BLaER1 (cell line): ENCODE data around the gene SPAG8.

Experiments
- H3K27ac ChIP-seq: shearing (Covaris generic); formaldehyde crosslinking; 2 replicates; pipeline ENCODE4 v1.8.1; 2022
- H3K27me3 ChIP-seq: shearing (Covaris generic); formaldehyde crosslinking; 2 replicates; pipeline ENCODE4 v1.8.1; 2022
- H3K36me3 ChIP-seq: shearing (Covaris generic); formaldehyde crosslinking; 2 replicates; pipeline ENCODE4 v1.8.1; 2022
- H3K4me1 ChIP-seq: shearing (Covaris generic); formaldehyde crosslinking; 2 replicates; pipeline ENCODE4 v1.8.1; 2022
- H3K4me2 ChIP-seq: shearing (Covaris generic); formaldehyde crosslinking; 2 replicates; pipeline ENCODE4 v1.8.1; 2022
- H3K4me3 ChIP-seq: shearing (Covaris generic); formaldehyde crosslinking; 2 replicates; pipeline ENCODE4 v1.8.1; 2022
- H3K9ac ChIP-seq: shearing (Covaris generic); formaldehyde crosslinking; 2 replicates; pipeline ENCODE4 v1.8.1; 2022
- H3K9me3 ChIP-seq: shearing (Covaris generic); formaldehyde crosslinking; 2 replicates; pipeline ENCODE4 v1.8.1; 2022
- H4K20me1 ChIP-seq: shearing (Covaris generic); formaldehyde crosslinking; 2 replicates; pipeline ENCODE4 v1.8.1; 2022
- Cebpa-rat ChIP-seq: shearing (Covaris generic); IDR thresholded peaks from 2 replicates; pipeline ENCODE4 v1.8.1; 2022

SPAG8 gene, protein sequence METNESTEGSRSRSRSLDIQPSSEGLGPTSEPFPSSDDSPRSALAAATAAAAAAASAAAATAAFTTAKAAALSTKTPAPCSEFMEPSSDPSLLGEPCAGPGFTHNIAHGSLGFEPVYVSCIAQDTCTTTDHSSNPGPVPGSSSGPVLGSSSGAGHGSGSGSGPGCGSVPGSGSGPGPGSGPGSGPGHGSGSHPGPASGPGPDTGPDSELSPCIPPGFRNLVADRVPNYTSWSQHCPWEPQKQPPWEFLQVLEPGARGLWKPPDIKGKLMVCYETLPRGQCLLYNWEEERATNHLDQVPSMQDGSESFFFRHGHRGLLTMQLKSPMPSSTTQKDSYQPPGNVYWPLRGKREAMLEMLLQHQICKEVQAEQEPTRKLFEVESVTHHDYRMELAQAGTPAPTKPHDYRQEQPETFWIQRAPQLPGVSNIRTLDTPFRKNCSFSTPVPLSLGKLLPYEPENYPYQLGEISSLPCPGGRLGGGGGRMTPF

GRCh38 chr9:35812025-35812602 lies at the start of gene SPAG8:
Gene SPAG8, minus strand, starts transcription at chr9:35812262. Its CDS starts 115 bp downstream, at chr9:35812147.
- TF ChIP-seq Cebpa-rat, result no peak
- Histone ChIP-seq H3K9me3 (no peaks in the 10 kb centered on the region), H3K27ac (peak within 1 kb of the TSS; percentile 70), H3K9ac (peak within 1 kb of the TSS; percentile 63), H4K20me1 (no peaks in the 10 kb centered on the region), H3K4me1 (peaks cover 36% of the 10 kb centered on the region), H3K4me3 (peak within 1 kb of the TSS; percentile 64), H3K4me2 (peak within 1 kb of the TSS; percentile 92), H3K36me3 (peaks cover 5% of the 10 kb centered on the region; the same call in 1 of the 2 replicates), H3K27me3 (no peaks in the 10 kb centered on the region)

DNA sequence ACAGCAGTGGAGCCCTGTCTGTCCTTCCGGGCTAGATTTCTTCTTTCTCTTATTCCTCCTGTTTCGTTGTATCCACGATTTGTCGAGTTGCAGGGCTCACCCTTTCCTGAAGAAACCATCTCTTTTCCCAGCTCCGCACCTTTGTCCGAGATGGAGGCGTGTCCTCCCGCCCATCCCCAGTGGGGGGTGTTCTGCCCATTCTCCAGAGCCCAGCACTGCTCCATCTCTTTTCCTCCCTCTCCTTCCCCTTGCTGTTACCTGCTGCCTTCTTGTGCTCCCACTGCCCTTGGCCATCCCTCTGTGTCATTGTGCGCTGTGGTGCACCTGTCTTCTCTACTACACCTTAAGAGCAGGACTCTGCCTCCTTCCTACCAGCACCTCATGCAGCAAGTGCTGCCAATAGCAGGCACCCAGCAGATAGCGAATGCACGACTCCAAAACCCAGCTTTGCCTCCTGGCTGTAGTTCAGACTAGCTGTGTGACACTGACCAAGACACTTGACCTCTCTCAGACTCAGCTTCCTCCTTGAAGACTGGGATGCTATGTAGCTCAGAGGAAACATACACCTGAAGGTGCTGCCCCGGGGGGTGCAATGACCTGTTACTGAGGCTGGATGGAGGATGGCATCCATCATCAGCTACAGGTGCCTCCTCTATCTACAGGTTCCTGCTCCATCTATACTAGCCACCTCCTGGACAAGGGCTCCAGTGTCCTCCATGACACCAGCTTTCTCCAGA lies 49.3 kb upstream of the SPAG8 start:
- Histone ChIP-seq H3K27ac (no peak overlapping the region), H3K9me3 (no peaks in the 10 kb centered on the region), H3K4me3 (no peak overlapping the region), H3K9ac (no peak overlapping the region), H4K20me1 (no peaks in the 10 kb centered on the region), H3K4me2 (no peak overlapping the region), H3K36me3 (no peaks in the 10 kb centered on the region), H3K27me3 (no peaks in the 10 kb centered on the region), H3K4me1 (no peaks in the 10 kb centered on the region)
- no peak for TF ChIP-seq Cebpa-rat

DNA sequence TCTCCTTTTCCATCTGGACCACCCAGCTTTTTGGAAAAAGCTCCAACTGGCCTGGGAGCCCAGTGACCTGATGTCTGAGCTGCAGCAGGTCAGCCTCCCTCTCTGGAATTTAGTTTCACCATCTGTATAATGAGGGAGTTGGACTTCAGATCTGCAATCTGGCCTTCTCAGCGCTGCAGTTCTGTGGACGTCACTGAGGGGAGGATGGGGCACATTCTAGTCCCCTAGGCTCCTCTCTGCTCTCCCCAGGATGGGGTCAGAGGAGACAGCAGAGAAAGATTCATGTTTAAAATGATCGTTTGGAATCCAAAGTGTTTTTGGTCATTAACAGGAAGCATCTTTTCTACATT lies 47.9 kb upstream of the SPAG8 start:
- Histone ChIP-seq H3K9me3 (no peaks in the 10 kb centered on the region), H3K9ac (no peak overlapping the region), H3K4me2 (no peak overlapping the region), H3K36me3 (no peaks in the 10 kb centered on the region), H3K27me3 (no peaks in the 10 kb centered on the region), H4K20me1 (no peaks in the 10 kb centered on the region), H3K4me1 (0 out of 2 replicates have a peak, but pooled peaks cover under 1% of the 10 kb centered on the region), H3K27ac (no peak overlapping the region), H3K4me3 (no peak overlapping the region)
- TF ChIP-seq Cebpa-rat, result no peak

- Histone ChIP-seq H3K4me3 (no peak overlapping the region), H3K4me1 (peaks cover 5% of the 10 kb centered on the region), H3K9ac (no peak overlapping the region), H3K9me3 (no peaks in the 10 kb centered on the region), H3K27ac (no peak overlapping the region), H4K20me1 (no peaks in the 10 kb centered on the region), H3K36me3 (no peaks in the 10 kb centered on the region), H3K4me2 (no peak overlapping the region), H3K27me3 (no peaks in the 10 kb centered on the region)
- TF ChIP-seq Cebpa-rat, result no peak
These were observed 47.4 kb upstream of the SPAG8 start for GRCh38 chr9:35859310-35859989.

GRCh38 chr9:35858458-35858857 lies 46.4 kb upstream of the SPAG8 start:
- H3K9me3 ChIP-seq, result no peaks in the 10 kb centered on the region
- H4K20me1 ChIP-seq, result no peaks in the 10 kb centered on the region
- no peak overlapping the region for H3K4me2 ChIP-seq
- peaks cover 15% of the 10 kb centered on the region for H3K4me1 ChIP-seq
- H3K36me3 ChIP-seq, result no peaks in the 10 kb centered on the region
- H3K27ac ChIP-seq, result no peak overlapping the region
- TF ChIP-seq Cebpa-rat, result no peak
- H3K4me3 ChIP-seq, result no peak overlapping the region
- no peak overlapping the region for H3K9ac ChIP-seq
- no peaks in the 10 kb centered on the region for H3K27me3 ChIP-seq

DNA sequence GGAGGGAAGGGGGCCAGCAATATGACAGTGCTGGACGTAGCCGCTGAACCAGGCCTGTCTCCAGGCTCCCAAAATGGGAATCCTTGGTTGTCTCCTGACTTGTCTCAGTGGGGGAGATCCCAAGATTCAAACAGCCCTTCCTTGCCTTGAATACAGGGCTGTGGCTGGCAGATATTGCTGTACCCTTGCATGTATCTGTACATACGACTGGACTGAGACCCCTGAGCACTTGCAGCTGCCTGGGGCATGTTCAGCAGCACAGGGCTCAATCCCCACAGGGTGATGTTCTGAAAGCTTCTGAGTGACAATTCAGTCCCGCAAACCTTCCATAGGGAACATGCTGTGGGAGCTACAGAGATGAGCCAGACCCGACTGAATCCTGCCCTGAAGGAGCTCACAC lies 44.8 kb upstream of the SPAG8 start:
- TF ChIP-seq Cebpa-rat, result no peak
- Histone ChIP-seq H3K27ac (no peak overlapping the region), H3K4me3 (no peak overlapping the region), H4K20me1 (no peaks in the 10 kb centered on the region), H3K27me3 (no peaks in the 10 kb centered on the region), H3K4me1 (peaks cover 27% of the 10 kb centered on the region), H3K9ac (no peak overlapping the region), H3K36me3 (no peaks in the 10 kb centered on the region), H3K9me3 (no peaks in the 10 kb centered on the region), H3K4me2 (no peak overlapping the region)

GRCh38 chr9:35856206-35856605 lies 44.1 kb upstream of the SPAG8 start:
- Histone ChIP-seq H3K27me3 (no peaks in the 10 kb centered on the region), H4K20me1 (no peaks in the 10 kb centered on the region), H3K36me3 (no peaks in the 10 kb centered on the region), H3K27ac (no peak overlapping the region), H3K4me1 (peaks cover 27% of the 10 kb centered on the region), H3K9ac (no peak overlapping the region), H3K4me2 (no peak overlapping the region), H3K9me3 (no peaks in the 10 kb centered on the region), H3K4me3 (no peak overlapping the region)
- TF ChIP-seq Cebpa-rat, result no peak

DNA sequence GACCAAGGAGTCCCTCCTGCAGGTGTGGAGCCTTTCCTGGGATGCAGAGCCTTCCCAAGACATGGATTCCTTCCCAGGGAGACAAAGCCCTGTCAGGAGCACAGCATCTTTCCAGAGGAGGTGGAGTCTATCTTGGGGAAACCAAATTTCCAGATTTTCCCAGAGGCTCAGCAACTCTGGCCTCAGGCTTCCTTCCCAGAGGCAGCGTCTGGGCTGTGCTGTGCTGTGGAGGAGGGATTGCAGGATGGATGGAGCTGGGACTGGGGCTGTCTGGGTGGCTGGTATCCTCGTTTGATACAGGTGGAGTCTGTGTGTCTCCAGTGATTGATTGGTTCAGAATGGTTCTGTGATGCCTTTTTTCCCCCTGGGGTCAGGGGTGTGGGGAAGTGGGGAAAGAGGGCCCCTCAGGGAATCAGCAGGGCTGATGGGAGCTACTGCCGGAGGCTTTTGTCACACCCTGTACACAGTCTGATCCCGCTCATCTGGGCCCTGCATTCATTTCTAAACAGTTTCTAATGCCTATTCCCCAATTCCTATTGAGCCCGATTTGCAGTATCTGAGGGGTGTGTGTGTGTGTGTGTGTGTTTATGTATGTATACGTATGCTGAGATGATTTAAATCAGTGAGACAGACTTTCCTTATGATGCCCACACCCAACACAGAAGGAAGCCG lies 42.2 kb upstream of the SPAG8 start:
- H3K9ac ChIP-seq, result peak overlapping the region; percentile 32; the same call in 1 of the 2 replicates
- H3K36me3 ChIP-seq, result no peaks in the 10 kb centered on the region
- H3K4me2 ChIP-seq, result peak overlapping the region; percentile 74
- no peak overlapping the region for H3K4me3 ChIP-seq
- TF ChIP-seq Cebpa-rat, result no peak
- peak overlapping the region; percentile 37; the same call in 1 of the 2 replicates for H3K27ac ChIP-seq
- no peaks in the 10 kb centered on the region for H3K9me3 ChIP-seq
- H4K20me1 ChIP-seq, result no peaks in the 10 kb centered on the region
- H3K27me3 ChIP-seq, result no peaks in the 10 kb centered on the region
- H3K4me1 ChIP-seq, result peaks cover 27% of the 10 kb centered on the region
